Medulla oblongata (tissue), 1 donor: ENCODE measurements around the gene UBQLN4.
"Not testable (repeated sequence)": the region's sequence is repeated elsewhere in the genome, so short reads cannot be mapped to it uniquely, and the experiment has no call there.

Experiments used
- DNase-seq: peaks from one replicate; pipeline ENCODE4 v3.0.0-alpha.2; 2015; ENCODE audit errors: extremely low spot score

Gene UBQLN4

GRCh38 chr1:156062189-156062588, 8.6 kb upstream of the UBQLN4 start:
- no peak for DNase-seq

DNA sequence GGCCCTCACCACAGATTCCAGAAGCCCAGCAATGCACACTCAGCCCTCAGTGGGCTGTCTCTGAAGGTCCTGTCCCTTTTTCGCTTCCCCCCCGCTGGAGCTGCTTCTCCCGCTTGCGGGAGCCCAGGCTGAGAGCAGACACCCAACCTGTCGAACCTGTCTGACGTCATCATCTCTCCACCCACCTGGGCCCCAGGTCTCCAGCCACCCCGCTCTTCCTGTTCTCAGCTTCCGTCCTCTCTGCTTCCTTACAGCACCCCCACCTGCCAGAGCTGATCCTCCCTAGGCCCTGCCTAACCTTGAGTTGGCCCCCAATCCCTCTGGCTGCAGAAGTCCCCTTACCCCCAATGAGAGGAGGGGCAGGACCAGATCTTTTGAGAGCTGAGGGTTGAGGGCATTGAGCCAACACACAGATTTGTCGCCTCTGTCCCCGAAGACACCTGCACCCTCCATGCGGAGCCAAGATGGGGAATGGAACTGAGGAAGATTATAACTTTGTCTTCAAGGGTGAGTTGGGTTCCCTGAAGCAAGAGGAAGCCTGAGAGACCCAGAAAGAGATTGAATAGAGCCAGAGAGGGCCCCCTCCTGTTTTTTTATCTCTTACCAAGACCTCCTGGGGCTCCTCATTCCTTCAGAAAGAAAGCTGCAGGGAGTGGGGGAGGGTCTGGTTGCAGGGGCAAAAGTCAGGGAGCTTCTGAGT, 7.5 kb upstream of the UBQLN4 start, which contains the start of gene RAB25:
RAB25 (plus strand) TSS at position 224 of the 700 bp plus-strand sequence; CDS start at position 465, 241 bp downstream.
- no peak for DNase-seq

- no peak for DNase-seq
Observed at GRCh38 chr1:156056326-156056849, 2.8 kb upstream of the UBQLN4 start.

DNA sequence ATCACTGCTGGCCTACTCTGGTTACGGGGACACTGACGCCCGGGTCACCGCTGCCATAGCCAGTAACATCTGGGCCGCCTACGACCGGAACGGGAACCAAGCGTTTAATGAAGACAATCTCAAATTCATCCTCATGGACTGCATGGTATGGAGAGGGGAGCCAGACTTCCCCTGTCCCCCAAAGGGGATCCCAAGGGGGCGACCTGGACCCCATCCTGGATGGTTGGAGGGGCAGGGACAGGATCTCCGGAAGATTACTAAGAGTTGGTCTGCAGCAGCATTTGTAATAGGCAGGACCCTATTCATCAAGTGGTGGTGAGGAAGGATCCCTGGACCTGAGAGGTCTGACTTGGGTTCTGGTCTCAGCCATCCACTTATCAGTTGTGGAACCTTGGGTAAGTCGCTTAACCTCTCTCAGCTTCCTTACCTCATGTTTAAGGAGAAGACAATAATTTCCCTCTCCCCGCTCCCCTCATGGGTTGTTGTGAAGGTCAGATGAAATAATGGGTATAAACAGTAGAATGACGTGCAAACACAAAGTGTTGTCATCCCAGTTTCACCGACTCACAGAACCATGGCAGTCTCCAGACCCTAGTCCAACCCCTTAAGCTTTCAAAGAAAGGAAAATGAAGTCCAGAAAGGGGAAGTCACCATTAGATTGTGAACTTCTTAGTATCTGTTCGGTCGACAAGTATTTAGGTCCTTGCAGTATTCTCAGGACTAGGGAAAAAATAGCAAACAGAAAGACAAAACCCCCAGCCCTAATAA, 1.9 kb upstream of the UBQLN4 start:
- no peak for DNase-seq

DNA sequence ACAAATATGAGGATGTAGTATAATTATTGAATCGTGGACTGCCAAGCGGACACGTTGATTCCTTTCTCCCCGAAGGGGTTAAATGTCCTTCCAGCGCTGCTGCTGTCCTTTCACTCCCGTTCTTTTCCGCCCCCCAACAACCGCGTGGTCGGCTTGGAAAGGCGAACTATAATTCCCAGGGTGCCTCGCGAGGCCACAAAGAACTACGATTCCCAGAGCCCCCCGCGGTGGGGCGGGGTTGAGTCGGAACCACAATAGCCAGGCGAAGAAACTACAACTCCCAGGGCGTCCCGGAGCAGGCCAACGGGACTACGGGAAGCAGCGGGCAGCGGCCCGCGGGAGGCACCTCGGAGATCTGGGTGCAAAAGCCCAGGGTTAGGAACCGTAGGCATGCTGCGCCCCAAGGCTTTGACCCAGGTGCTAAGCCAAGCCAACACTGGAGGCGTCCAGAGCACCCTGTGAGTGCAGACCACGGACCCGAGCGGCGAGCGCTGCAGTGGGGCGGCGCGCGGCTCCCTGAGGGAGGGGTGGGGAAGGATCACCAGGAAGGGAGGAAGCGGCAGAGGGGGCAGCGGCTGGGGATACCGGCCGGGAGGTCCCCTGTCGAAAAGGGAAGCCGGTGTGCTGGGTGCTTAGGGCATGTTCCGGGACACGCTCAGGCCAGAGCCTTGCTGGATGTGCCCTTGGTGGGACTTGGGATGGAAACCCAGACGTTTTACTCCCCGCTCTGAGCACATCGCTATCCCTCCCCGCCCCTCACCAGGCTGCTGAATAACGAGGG, 1.1 kb upstream of the UBQLN4 start, which contains the start of gene LAMTOR2:
LAMTOR2 (plus strand) TSS at position 283 of the 781 bp plus-strand sequence; CDS start at position 391, 108 bp downstream.
- DNase-seq: peak; percentile 99

- peak; percentile 42 for DNase-seq
Observed at GRCh38 chr1:156052862-156053767, 483 bp downstream of the UBQLN4 start.

GRCh38 chr1:156051011-156051725, 2.4 kb downstream of the UBQLN4 start:
- DNase-seq: no peak

GRCh38 chr1:156050376-156050775, 3.2 kb downstream of the UBQLN4 start:
- peak; percentile 23 for DNase-seq

- no peak for DNase-seq
Observed at GRCh38 chr1:156048663-156049258, 4.8 kb downstream of the UBQLN4 start.

DNA sequence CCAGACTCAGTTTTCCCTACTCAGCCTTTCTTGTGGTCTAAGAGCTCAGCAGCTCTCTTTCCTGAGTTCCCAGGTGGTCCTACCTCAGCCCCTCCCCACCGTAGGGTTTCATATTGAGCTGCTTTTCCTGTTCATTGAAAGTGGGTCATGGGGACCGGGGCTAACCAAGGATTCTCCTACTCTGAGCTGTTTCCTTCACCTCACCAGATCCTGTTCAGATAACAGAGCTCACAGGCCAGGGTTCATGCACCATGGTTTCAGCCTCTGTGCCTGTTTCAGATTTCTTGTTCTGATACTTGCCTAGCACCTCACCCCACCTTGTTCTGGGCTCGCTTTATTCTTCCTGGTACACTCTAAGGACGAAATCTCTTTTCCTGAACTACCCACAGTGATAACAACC, 8.5 kb downstream of the UBQLN4 start:
- no peak for DNase-seq

GRCh38 chr1:156042828-156043227, 10.8 kb downstream of the UBQLN4 start:
- DNase-seq: no peak

DNA sequence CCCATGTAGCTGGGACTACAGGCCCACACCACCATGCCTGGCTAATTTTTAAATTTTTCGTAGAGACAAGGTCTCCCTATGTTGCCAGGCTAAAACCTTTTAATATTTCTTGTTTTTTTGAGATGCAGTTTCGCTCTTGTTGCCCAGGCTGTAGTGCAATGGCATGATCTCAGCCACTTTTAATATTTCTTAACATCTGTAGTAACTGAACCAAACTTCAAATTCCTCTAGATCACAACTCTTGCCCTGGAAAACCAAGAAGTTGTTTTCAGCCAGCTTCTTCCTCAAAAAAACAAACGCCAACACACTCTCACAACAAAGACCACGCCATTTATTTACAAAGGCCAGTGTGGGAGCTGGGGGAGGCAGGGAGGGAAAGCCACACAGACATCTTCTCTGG, 18.6 kb downstream of the UBQLN4 start:
- DNase-seq: not testable (repeated sequence)

DNA sequence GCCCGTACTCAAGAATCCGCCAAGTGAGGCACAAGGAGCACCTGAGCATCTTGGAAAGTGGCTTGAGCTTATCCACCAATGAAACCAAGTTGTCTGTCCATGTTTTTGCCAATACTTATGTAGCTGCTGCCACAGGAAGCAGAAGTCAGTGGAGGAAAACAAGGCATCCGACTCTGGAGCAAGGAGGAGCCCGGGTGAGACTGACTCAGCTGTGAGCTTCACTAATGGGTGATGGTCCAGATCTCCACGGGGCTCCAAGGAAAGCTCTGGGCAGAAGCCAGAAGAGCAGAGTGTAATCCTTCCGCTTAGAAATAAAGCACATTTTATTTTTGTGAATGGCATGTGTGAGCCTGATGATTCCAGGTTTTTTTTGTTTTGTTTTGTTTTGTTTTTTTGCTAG, 20.6 kb downstream of the UBQLN4 start:
- no peak for DNase-seq

- no peak for DNase-seq
Observed at GRCh38 chr1:156026588-156026987, 27.0 kb downstream of the UBQLN4 start.

DNA sequence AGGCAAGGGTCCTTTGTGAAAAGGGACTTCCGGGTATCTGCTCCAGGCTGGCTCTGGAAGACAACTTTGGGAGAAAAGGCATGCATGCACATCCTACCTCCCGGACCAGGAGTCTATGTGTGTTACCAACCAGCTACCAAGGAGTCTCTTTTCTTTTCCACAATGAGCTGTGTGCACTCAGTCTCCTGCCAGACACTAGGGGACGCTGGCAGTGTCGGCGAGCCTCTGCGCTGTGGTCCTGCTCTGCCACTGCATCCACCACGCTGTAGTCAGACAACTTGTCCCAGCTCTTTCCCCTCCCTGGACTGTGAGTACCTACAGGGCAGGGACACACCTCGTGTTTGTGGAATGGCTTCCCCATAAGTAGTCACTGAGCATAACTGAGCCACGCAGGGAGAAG, 27.7 kb downstream of the UBQLN4 start:
- DNase-seq: no peak

DNA sequence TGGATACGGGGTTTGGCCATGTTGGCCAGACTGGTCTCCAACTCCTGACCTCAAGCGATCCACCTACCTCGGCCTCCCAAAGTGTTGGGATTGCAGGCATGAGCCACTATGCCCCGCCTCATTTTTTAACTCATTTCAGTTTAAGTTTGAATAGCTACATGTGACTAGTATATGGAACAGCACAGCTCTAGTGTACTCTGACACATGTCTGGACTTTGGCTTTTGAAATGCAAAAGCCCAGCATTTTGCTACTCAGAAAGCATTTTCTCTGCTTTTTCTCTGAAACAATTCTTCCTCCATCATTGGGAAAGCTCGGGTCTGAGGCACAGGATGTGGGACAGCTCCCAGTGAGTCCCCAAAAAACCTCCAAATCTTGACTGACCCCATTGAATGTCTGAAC, 28.8 kb downstream of the UBQLN4 start:
- DNase-seq: no peak

DNA sequence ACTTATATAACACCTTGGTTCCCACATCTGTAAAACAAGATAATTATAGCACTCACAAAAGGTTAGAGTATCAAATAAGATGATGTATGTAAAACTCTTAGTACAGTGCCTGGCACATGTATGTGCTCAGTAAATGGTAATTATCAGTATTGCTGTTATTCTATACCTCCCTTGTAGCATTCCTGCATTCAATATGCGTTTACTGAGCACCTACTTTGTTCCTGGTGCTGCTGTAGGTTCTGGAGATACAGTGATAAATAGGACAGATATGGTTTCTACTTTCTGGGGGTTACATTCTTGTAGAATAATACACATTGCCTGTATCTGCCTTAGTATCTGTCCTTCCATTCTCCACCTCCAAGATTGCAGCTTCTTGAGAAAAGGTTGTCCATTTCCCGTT, 31.6 kb downstream of the UBQLN4 start:
- DNase-seq: no peak

DNA sequence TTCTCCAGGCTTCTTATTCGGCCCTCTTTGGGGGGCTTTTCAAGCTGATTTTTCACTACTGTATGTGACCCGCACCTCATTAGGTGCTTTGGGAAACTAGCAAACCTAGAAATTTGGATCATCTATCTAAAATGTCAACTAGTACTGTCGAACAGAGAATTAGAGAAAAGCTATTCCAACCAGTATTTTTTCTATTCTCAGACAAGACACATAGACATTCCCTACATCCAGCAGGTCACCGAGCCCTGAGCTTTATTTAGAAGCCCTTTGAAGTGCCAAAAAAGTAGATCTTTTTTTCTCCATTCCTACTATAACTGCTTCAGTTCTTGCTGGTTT, 32.5 kb downstream of the UBQLN4 start:
- no peak for DNase-seq

DNA sequence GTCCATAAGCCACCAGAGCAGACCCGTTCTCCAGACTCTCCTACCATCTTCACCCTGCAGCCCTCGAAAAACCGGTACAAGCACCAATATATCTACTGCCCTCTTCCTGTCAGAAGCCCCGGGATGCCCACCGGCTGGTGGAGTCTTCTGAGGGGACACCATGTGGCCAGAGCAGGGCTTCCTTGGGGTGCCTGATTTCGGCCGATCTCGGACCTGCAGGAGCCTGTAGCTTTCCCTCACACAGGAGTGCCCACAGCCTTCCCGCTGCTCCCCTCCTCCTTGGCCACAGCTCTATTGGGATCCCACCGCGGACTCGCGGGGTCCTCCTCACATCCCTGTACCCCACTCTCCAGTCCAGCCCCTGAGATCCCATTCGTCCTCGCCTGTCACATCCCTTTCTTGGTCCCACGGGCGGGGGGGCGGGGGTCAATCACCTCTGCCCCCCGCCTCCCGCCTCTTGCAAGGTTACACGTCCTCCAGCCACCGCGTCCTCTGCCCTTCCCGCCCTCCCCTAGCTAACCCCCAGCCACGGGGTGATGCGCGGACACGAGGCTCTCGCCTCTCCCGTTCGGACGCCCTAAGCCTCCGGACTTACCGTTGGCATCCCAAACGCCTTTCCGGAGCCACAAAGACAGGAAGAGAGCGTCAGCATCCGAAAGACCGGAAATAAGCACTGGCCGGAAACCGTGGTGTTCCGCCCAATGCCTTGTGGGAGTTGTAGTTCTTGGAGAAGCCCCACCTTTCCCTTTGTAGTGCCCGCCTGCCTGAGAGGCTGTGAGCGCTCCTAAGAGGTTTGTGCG, 33.1 kb downstream of the UBQLN4 start, which contains the start of gene SSR2:
SSR2 (minus strand) TSS at position 659 of the 800 bp plus-strand sequence. CDS start 784 bp downstream, outside the sequence.
- peak; percentile 97 for DNase-seq
